ENCODE results near the gene PALM. TPM values are rescaled to one million over a fixed set of nuclear protein-coding genes. Genes with fewer than 3 reads are reported as not detected.
A peak's percentile ranks its signal among the peaks of the same experiment; 100 is the strongest.

The PALM gene
- total and polyA plus RNA-seq, 4 donors: 0.92 to 5.1 (median 4.3) TPM

DNA sequence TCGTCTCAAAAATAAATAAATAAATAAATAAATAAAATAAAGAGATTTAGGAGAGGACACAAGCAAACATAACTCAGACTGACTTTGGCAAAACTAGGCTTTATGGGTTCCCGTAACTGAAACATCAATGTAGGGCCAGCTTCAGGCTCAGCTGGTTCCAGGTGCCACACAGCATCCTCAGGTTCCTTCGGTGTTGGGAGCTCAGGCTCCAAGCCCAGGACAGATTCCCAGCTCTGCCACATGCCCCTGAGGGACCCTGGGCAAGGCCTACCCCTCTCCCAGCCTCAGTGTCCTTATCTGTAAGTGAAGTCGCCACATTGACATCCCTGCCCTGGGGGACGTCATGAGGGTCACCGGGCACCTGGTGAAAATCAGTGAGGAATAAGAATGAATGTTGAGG is 60.9 kb downstream of the PALM start:
- 78% methylated on average over 6 of the region's 6 CpGs for WGBS
- Histone ChIP-seq H3K27me3 (ENCODE audit: control insufficient read depth in 4 of 4, insufficient read depth in 4 of 4, low read length in 3 of 4) (no peaks in the 10 kb centered on the region), H3K9me3 (ENCODE audit: control insufficient read depth in 4 of 4, low read length in 3 of 4) (no peaks in the 10 kb centered on the region), H3K27ac (ENCODE audit: low read depth in 1 of 2, low read length in 2 of 2) (no peak overlapping the region), H3K36me3 (ENCODE audit: control insufficient read depth in 4 of 4, insufficient read depth in 3 of 4, low read depth in 1 of 4, low read length in 3 of 4) (no peaks in the 10 kb centered on the region), H3K4me1 (ENCODE audit: control insufficient read depth in 4 of 4, insufficient read depth in 4 of 4, low read length in 3 of 4) (no peaks in the 10 kb centered on the region), H3K9ac (ENCODE audit: low read depth in 1 of 2, low read length in 2 of 2) (no peak overlapping the region), H3K4me3 (ENCODE audit: low read depth in 1 of 3, low read length in 3 of 3) (no peak overlapping the region)
- no peak for DNase-seq (ENCODE audit: low spot score)
- TF ChIP-seq EGR1 (IDR thresholded peaks at IDR 0.05; ENCODE audit: low read depth in 2 of 2) (no peak), JUND (IDR thresholded peaks at IDR 0.05) (no peak), TAF1 (conservative IDR thresholded peaks at IDR 0.05) (no peak), RXRA (IDR thresholded peaks at IDR 0.05) (no peak), REST (IDR thresholded peaks at IDR 0.05) (no peak), GABPA (IDR thresholded peaks at IDR 0.05 in 1 of 2, conservative IDR thresholded peaks at IDR 0.05 in 1 of 2) (no peak), FOXA1 (IDR thresholded peaks at IDR 0.05) (no peak), YY1 (IDR thresholded peaks at IDR 0.05) (no peak), HNF4G (IDR thresholded peaks at IDR 0.05) (no peak), MAX (IDR thresholded peaks at IDR 0.05) (no peak), SP1 (IDR thresholded peaks at IDR 0.05) (no peak)
- TF ChIP-seq, protein P1, sequence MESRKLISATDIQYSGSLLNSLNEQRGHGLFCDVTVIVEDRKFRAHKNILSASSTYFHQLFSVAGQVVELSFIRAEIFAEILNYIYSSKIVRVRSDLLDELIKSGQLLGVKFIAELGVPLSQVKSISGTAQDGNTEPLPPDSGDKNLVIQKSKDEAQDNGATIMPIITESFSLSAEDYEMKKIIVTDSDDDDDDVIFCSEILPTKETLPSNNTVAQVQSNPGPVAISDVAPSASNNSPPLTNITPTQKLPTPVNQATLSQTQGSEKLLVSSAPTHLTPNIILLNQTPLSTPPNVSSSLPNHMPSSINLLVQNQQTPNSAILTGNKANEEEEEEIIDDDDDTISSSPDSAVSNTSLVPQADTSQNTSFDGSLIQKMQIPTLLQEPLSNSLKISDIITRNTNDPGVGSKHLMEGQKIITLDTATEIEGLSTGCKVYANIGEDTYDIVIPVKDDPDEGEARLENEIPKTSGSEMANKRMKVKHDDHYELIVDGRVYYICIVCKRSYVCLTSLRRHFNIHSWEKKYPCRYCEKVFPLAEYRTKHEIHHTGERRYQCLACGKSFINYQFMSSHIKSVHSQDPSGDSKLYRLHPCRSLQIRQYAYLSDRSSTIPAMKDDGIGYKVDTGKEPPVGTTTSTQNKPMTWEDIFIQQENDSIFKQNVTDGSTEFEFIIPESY (IDR thresholded peaks at IDR 0.05): no peak
- TF ChIP-seq, protein P2, sequence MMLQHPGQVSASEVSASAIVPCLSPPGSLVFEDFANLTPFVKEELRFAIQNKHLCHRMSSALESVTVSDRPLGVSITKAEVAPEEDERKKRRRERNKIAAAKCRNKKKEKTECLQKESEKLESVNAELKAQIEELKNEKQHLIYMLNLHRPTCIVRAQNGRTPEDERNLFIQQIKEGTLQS (IDR thresholded peaks at IDR 0.05): no peak
- TF ChIP-seq, protein P3, sequence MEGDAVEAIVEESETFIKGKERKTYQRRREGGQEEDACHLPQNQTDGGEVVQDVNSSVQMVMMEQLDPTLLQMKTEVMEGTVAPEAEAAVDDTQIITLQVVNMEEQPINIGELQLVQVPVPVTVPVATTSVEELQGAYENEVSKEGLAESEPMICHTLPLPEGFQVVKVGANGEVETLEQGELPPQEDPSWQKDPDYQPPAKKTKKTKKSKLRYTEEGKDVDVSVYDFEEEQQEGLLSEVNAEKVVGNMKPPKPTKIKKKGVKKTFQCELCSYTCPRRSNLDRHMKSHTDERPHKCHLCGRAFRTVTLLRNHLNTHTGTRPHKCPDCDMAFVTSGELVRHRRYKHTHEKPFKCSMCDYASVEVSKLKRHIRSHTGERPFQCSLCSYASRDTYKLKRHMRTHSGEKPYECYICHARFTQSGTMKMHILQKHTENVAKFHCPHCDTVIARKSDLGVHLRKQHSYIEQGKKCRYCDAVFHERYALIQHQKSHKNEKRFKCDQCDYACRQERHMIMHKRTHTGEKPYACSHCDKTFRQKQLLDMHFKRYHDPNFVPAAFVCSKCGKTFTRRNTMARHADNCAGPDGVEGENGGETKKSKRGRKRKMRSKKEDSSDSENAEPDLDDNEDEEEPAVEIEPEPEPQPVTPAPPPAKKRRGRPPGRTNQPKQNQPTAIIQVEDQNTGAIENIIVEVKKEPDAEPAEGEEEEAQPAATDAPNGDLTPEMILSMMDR (IDR thresholded peaks at IDR 0.05; ENCODE audit: low read depth, low read length, missing input control): no peak

DNA sequence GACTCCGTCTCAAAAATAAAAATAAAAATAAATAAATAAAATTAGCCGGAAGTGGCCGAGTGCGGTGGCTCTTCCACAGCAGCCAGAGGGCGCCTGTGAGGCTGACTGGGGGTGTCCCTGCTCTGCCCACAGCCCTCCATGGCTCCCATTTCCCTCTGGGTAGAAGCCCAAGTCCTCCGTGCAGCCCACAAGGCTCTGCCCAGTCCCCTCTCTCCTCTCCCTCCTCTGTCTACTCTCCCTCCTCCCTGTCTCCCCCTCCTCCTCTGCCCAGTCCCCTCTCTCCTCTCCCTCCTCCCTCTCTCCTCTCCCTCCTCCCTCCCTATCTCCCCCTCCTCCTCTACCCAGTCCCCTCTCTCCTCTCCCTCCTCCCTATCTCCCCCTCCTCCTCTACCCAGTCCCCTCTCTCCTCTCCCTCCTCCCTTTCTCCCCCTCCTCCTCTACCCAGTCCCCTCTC is 62.6 kb downstream of the PALM start:
- Histone ChIP-seq H3K27me3 (ENCODE audit: control insufficient read depth in 4 of 4, insufficient read depth in 4 of 4, low read length in 3 of 4) (no peaks in the 10 kb centered on the region), H3K4me1 (ENCODE audit: control insufficient read depth in 4 of 4, insufficient read depth in 4 of 4, low read length in 3 of 4) (no peaks in the 10 kb centered on the region), H3K9ac (ENCODE audit: low read depth in 1 of 2, low read length in 2 of 2) (no peak overlapping the region), H3K27ac (ENCODE audit: low read depth in 1 of 2, low read length in 2 of 2) (no peak overlapping the region), H3K9me3 (ENCODE audit: control insufficient read depth in 4 of 4, low read length in 3 of 4) (no peaks in the 10 kb centered on the region), H3K36me3 (ENCODE audit: control insufficient read depth in 4 of 4, insufficient read depth in 3 of 4, low read depth in 1 of 4, low read length in 3 of 4) (no peaks in the 10 kb centered on the region), H3K4me3 (ENCODE audit: low read depth in 1 of 3, low read length in 3 of 3) (no peak overlapping the region)
- peak; percentile 53 for DNase-seq (ENCODE audit: low spot score)
- TF ChIP-seq HNF4G (IDR thresholded peaks at IDR 0.05) (no peak), FOXA1 (IDR thresholded peaks at IDR 0.05) (no peak), JUND (IDR thresholded peaks at IDR 0.05) (no peak), SP1 (IDR thresholded peaks at IDR 0.05) (no peak), RAD21 (IDR thresholded peaks at IDR 0.05) (peak; percentile 28 to 53), RXRA (IDR thresholded peaks at IDR 0.05) (no peak), GABPA (IDR thresholded peaks at IDR 0.05 in 1 of 2, conservative IDR thresholded peaks at IDR 0.05 in 1 of 2) (no peak), HNF4A (conservative IDR thresholded peaks at IDR 0.05) (no peak)
- TF ChIP-seq, protein P2 (IDR thresholded peaks at IDR 0.05): no peak
- TF ChIP-seq, protein P3 (IDR thresholded peaks at IDR 0.05; ENCODE audit: low read depth, low read length, missing input control): peak; percentile 24
- 24% methylated on average over 6 of the region's 6 CpGs for WGBS
